NB4 (cell line): ENCODE results near the gene PEPD.

Experiments used
- CTCF ChIP-seq: IDR thresholded peaks from one replicate; pipeline ENCODE4 v1.5.1; 2012; ENCODE audit warnings: low read depth, low read length
- MAX ChIP-seq: IDR thresholded peaks from 2 replicates; pipeline ENCODE4 v1.6.1; 2011; ENCODE audit warnings: low read depth, low read length

GRCh38 chr19:33343301-33343700 is 178.3 kb downstream of the PEPD start:
- TF ChIP-seq CTCF (no peak), MAX (no peak)
